Measurements from ENCODE around the gene ZDHHC11. TPM values are rescaled to one million over a fixed set of nuclear protein-coding genes. Genes with fewer than 3 reads are reported as not detected.
A peak's percentile ranks its signal among the peaks of the same experiment; 100 is the strongest.
"Not testable (repeated sequence)": the region's sequence is repeated elsewhere in the genome, so short reads cannot be mapped to it uniquely, and the experiment has no call there.

ZDHHC11 gene
- total RNA-seq, 4 donors from 2014 or later, result 3.4 to 23.5 (median 7.1) TPM

GRCh38 chr5:848671-849111 is 2.1 kb downstream of the ZDHHC11 start:
- no peak for TF ChIP-seq POLR2A (IDR thresholded peaks at IDR 0.05)
- TF ChIP-seq CTCF (IDR thresholded peaks at IDR 0.05), result no peak
- WGBS, 2 donors, result 88 to 94% methylated on average over 3 to 11 of the region's 14 CpGs
- DNase-seq (ENCODE audit: low spot score in 2 of 2), result peak in 1 of 2 donors; percentile 79
- intact Hi-C loops (cut with DNase I; ENCODE audit: low total_unique reads), result loop anchor here (10.0 kb wide), 1 partner anchor 84 kb away; no protein-coding TSS in a partner anchor
- no peak overlapping the region for H3K4me3 ChIP-seq (ENCODE audit: low read depth, poor library complexity, severe bottlenecking)

GRCh38 chr5:847736-848135 is 3.0 kb downstream of the ZDHHC11 start:
- DNase-seq (ENCODE audit: low spot score in 2 of 2), result peak in 1 of 2 donors; percentile 78
- 90 to 95% methylated on average over 2 to 6 of the region's 7 CpGs for WGBS, 2 donors
- intact Hi-C loops (cut with DNase I; ENCODE audit: low total_unique reads), result loop anchor here (10.0 kb wide), 1 partner anchor 83 kb away; no protein-coding TSS in a partner anchor
- H3K4me3 ChIP-seq (ENCODE audit: low read depth, poor library complexity, severe bottlenecking), result not testable (repeated sequence)

GRCh38 chr5:847212-847611 is 3.6 kb downstream of the ZDHHC11 start:
- DNase-seq (ENCODE audit: low spot score in 2 of 2), result peak in 1 of 2 donors; percentile 83
- intact Hi-C loops (cut with DNase I; ENCODE audit: low total_unique reads), result loop anchor here (10.0 kb wide), 1 partner anchor 82 kb away; no protein-coding TSS in a partner anchor

GRCh38 chr5:846602-847091 is 4.1 kb downstream of the ZDHHC11 start:
- DNase-seq (ENCODE audit: low spot score in 2 of 2), result peak in 1 of 2 donors; percentile 86
- intact Hi-C loops (cut with DNase I; ENCODE audit: low total_unique reads), result loop anchor here (10.0 kb wide), 1 partner anchor 82 kb away; no protein-coding TSS in a partner anchor
- WGBS, 2 donors, result 85 to 90% methylated on average over 18 of the region's 18 CpGs
- H3K4me3 ChIP-seq (ENCODE audit: low read depth, poor library complexity, severe bottlenecking), result not testable (repeated sequence)

More at GRCh38 chr5:847212-847611, 3.6 kb downstream of the ZDHHC11 start:
- not testable (repeated sequence) for H3K4me3 ChIP-seq (ENCODE audit: low read depth, poor library complexity, severe bottlenecking)
- 93 to 95% methylated on average over 10 to 14 of the region's 18 CpGs for WGBS, 2 donors

GRCh38 chr5:845676-846601 is 4.8 kb downstream of the ZDHHC11 start:
- intact Hi-C loops (cut with DNase I; ENCODE audit: low total_unique reads), result loop anchor here (10.0 kb wide), 1 partner anchor 81 kb away; no protein-coding TSS in a partner anchor
- peak in 1 of 2 donors; percentile 79 for DNase-seq (ENCODE audit: low spot score in 2 of 2)
- 90 to 91% methylated on average over 13 to 20 of the region's 35 CpGs for WGBS, 2 donors
- not testable (repeated sequence) for H3K4me3 ChIP-seq (ENCODE audit: low read depth, poor library complexity, severe bottlenecking)

- 88 to 92% methylated on average over 12 to 13 of the region's 21 CpGs for WGBS, 2 donors
- peak in 1 of 2 donors; percentile 86 for DNase-seq (ENCODE audit: low spot score in 2 of 2)
- not testable (repeated sequence) for H3K4me3 ChIP-seq (ENCODE audit: low read depth, poor library complexity, severe bottlenecking)
- intact Hi-C loops (cut with DNase I; ENCODE audit: low total_unique reads), result loop anchor here (10.0 kb wide), 1 partner anchor 80 kb away; no protein-coding TSS in a partner anchor
Observed at GRCh38 chr5:845031-845675, 5.6 kb downstream of the ZDHHC11 start.

- intact Hi-C loops (cut with DNase I; ENCODE audit: low total_unique reads), result loop anchor here (10.0 kb wide), 1 partner anchor 80 kb away; no protein-coding TSS in a partner anchor
- WGBS, 2 donors, result 88 to 93% methylated on average over 16 of the region's 16 CpGs
- H3K4me3 ChIP-seq (ENCODE audit: low read depth, poor library complexity, severe bottlenecking), result not testable (repeated sequence)
- DNase-seq (ENCODE audit: low spot score in 2 of 2), result peak in 1 of 2 donors; percentile 86
Observed at GRCh38 chr5:844426-844825, 6.4 kb downstream of the ZDHHC11 start.

- H3K4me3 ChIP-seq (ENCODE audit: low read depth, poor library complexity, severe bottlenecking), result not testable (repeated sequence)
- peak in 1 of 2 donors; percentile 85 for DNase-seq (ENCODE audit: low spot score in 2 of 2)
- intact Hi-C loops (cut with DNase I; ENCODE audit: low total_unique reads), result loop anchor here (10.0 kb wide), 1 partner anchor 79 kb away; no protein-coding TSS in a partner anchor
- WGBS, 2 donors, result 83 to 87% methylated on average over 18 to 21 of the region's 22 CpGs
Observed at GRCh38 chr5:843926-844325, 6.9 kb downstream of the ZDHHC11 start.

GRCh38 chr5:843371-843770 is 7.4 kb downstream of the ZDHHC11 start:
- intact Hi-C loops (cut with DNase I; ENCODE audit: low total_unique reads), result loop anchor here (10.0 kb wide), 1 partner anchor 79 kb away; no protein-coding TSS in a partner anchor
- not testable (repeated sequence) for H3K4me3 ChIP-seq (ENCODE audit: low read depth, poor library complexity, severe bottlenecking)
- WGBS, 2 donors, result 89 to 93% methylated on average over 9 to 14 of the region's 26 CpGs
- peak in 1 of 2 donors; percentile 79 for DNase-seq (ENCODE audit: low spot score in 2 of 2)

- intact Hi-C loops (cut with DNase I; ENCODE audit: low total_unique reads), result loop anchor here (10.0 kb wide), 1 partner anchor 78 kb away; no protein-coding TSS in a partner anchor
- H3K4me3 ChIP-seq (ENCODE audit: low read depth, poor library complexity, severe bottlenecking), result not testable (repeated sequence)
- peak in 1 of 2 donors; percentile 82 for DNase-seq (ENCODE audit: low spot score in 2 of 2)
- 85 to 95% methylated on average over 23 to 25 of the region's 32 CpGs for WGBS, 2 donors
Observed at GRCh38 chr5:842402-843221, 8.2 kb downstream of the ZDHHC11 start.

GRCh38 chr5:841531-842401 is 9.0 kb downstream of the ZDHHC11 start:
- WGBS, 2 donors, result 79 to 86% methylated on average over 14 to 15 of the region's 15 CpGs
- H3K4me3 ChIP-seq (ENCODE audit: low read depth, poor library complexity, severe bottlenecking), result not testable (repeated sequence)
- DNase-seq (ENCODE audit: low spot score in 2 of 2), result peak in 1 of 2 donors; percentile 84
- intact Hi-C loops (cut with DNase I; ENCODE audit: low total_unique reads), result loop anchor here (10.0 kb wide), 1 partner anchor 77 kb away; no protein-coding TSS in a partner anchor
